Bronchial epithelial cell (primary cell): ENCODE data around the gene OR2A25. TPM values are rescaled to one million over a fixed set of nuclear protein-coding genes. Genes with fewer than 3 reads are reported as not detected.

Experiments
- DNase-seq: peaks from one replicate; pipeline ENCODE4 v3.0.0-alpha.2; 2010; ENCODE audit warnings: low read depth
- FAIRE-seq: peaks from 2 replicates; lab custom pipeline; 2011; peaks lifted over from hg19 to GRCh38; lab: Jason Lieb, UNC
- H3K27me3 ChIP-seq: 2 replicates; pipeline ENCODE4 v1.5.1; 2011; ENCODE audit warnings: low read length; ENCODE audit not compliant: control insufficient read depth, insufficient read depth
- H3K36me3 ChIP-seq: 2 replicates; pipeline ENCODE4 v1.5.1; 2011; ENCODE audit warnings: low read length; ENCODE audit not compliant: control insufficient read depth, insufficient read depth
- H3K4me3 ChIP-seq: 2 replicates; pipeline ENCODE4 v1.5.1; 2011; ENCODE audit warnings: mild to moderate bottlenecking, low read depth, low read length, control low read depth
- CTCF ChIP-seq: IDR thresholded peaks from 2 replicates; pipeline ENCODE4 v1.5.1; 2011; ENCODE audit warnings: mild to moderate bottlenecking, moderate library complexity, low read length, control low read depth, inconsistent platforms; ENCODE audit not compliant: insufficient read depth, severe bottlenecking
- total RNA-seq: library from RNA; depleted of rRNA; stranded (reverse); fragments of >200 nt; gene quantifications from 2 replicates; pipeline ENCODE4 v1.2.1, GENCODE V29; 2014

OR2A25 gene
- total RNA-seq, 1 donor from 2014 or later: not detected

GRCh38 chr7:144069953-144070352 is 342 bp downstream of the OR2A25 start:
- DNase-seq (no peak), FAIRE-seq (no peak)
- no peak for TF ChIP-seq CTCF
- Histone ChIP-seq H3K36me3 (no peaks in the 10 kb centered on the region), H3K27me3 (no peaks in the 10 kb centered on the region), H3K4me3 (no peak overlapping the region)

GRCh38 chr7:144074374-144074773 is 4.8 kb downstream of the OR2A25 start:
- no peak for TF ChIP-seq CTCF
- Histone ChIP-seq H3K27me3 (no peaks in the 10 kb centered on the region), H3K4me3 (no peak overlapping the region), H3K36me3 (no peaks in the 10 kb centered on the region)
- FAIRE-seq: no peak
- DNase-seq: no peak

DNA sequence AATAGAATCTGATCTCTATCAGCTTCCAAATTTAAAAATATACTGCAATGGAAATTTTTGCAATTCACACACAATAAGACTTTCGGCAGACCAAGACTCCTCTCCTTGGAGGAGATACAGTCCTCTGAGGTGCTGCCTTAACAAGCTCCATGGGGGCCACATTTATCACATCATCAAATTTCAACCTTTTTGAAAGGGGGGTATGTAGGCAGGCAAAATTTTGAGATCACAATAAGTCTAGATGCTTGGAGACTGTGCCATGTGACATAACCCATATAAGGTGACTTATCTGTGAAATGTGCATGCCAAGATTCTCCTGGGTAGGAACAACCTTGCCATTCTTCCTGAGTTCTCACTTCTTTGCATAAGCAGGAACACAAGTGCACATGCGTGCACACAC is 16.4 kb downstream of the OR2A25 start, which contains the start of gene OR2A12:
OR2A12 (plus strand) TSS at position 301 of the 400 bp plus-strand sequence. CDS start 8,830 bp downstream, outside the sequence.
- no peak for DNase-seq
- H3K27me3 ChIP-seq: no peaks in the 10 kb centered on the region
- no peaks in the 10 kb centered on the region for H3K36me3 ChIP-seq
- no peak for FAIRE-seq
- no peak for TF ChIP-seq CTCF
- no peak within 1 kb of the TSS for H3K4me3 ChIP-seq

GRCh38 chr7:144086730-144087129 is 17.1 kb downstream of the OR2A25 start:
- H3K4me3 ChIP-seq: no peak overlapping the region
- H3K27me3 ChIP-seq: no peaks in the 10 kb centered on the region
- no peak for TF ChIP-seq CTCF
- FAIRE-seq: no peak
- no peak for DNase-seq
- H3K36me3 ChIP-seq: no peaks in the 10 kb centered on the region

GRCh38 chr7:144087230-144087629 is 17.6 kb downstream of the OR2A25 start:
- Histone ChIP-seq H3K27me3 (no peaks in the 10 kb centered on the region), H3K36me3 (no peaks in the 10 kb centered on the region), H3K4me3 (no peak overlapping the region)
- TF ChIP-seq CTCF: no peak
- no peak for FAIRE-seq
- no peak for DNase-seq

- FAIRE-seq: no peak
- no peak for DNase-seq
- H3K27me3 ChIP-seq: no peaks in the 10 kb centered on the region
Observed at GRCh38 chr7:144090667-144091066, 21.1 kb downstream of the OR2A25 start.

More at GRCh38 chr7:144090667-144091066, 21.1 kb downstream of the OR2A25 start:
- Histone ChIP-seq H3K4me3 (no peak overlapping the region), H3K36me3 (no peaks in the 10 kb centered on the region)
- no peak for TF ChIP-seq CTCF
